NB4 (cell line): ENCODE measurements around the gene KDM8.

Experiments used
- CTCF ChIP-seq: IDR thresholded peaks from one replicate; pipeline ENCODE4 v1.5.1; 2012; ENCODE audit warnings: low read depth, low read length
- MAX ChIP-seq: IDR thresholded peaks from 2 replicates; pipeline ENCODE4 v1.6.1; 2011; ENCODE audit warnings: low read depth, low read length
- MYC ChIP-seq: IDR thresholded peaks from 2 replicates; pipeline ENCODE4 v1.6.1; 2011; ENCODE audit warnings: low read depth, low read length
- POLR2A ChIP-seq: IDR thresholded peaks from 2 replicates; pipeline ENCODE4 v1.6.1; 2011; ENCODE audit warnings: mild to moderate bottlenecking; ENCODE audit not compliant: insufficient read length; ENCODE audit errors: extremely low read depth

- TF ChIP-seq CTCF (no peak), MYC (no peak), POLR2A (no peak), MAX (no peak)
Measured at GRCh38 chr16:27257271-27257670, 53.9 kb downstream of the KDM8 start.
